ENCODE results near the gene OR52I2.

OR52I2 gene

DNA sequence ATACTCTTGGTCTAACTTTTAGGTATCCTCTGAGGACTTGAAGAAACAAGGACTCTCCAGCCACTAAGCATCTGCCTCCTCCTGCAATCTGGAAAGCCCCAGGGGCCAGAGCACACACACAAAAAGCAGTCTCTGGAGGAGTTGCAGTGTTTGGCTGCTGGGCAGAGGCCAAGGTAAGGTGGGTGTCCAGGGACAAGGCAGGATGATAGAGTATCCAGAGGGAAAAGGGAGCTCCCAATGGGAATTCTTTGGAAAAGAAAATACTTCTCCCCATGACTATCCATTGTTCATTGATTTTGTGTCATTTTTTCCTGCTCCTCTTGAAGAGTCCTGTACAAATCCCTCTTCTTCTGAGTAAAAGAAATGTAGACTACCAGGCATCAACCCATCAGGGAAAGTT, at the start of gene OR52I2:
OR52I2 (plus strand) TSS at position 301 of the 400 bp plus-strand sequence.
- no peak for DNase-seq

DNA sequence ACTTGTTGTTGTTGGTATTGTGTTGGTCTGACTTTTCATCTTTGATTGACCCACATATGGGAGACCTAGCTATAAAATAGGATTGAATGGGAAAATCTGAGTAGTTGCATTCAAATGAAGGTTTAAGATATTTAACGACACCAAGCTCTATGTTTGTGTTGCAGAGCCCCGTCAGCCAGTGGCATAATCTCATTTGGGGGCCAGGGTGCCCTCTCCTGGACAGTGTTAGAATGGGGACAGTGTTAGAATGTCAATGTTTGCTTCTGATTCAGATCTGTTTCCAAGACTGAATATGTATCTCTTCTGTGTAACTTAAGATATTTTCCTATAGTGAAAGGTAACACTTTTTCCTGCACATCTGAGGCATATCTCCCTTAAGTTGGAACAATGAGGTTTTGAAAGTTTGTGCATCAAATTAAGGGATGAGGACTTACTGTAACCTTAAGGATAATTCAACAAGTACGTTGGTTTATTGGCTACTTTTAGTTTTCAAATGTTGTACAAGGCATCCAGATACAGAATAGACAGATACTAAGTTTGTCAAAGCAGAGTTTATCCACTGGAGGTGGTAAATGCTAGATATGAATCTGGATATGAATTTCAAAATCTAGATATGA, 41.8 kb upstream of the OR52I2 start:
- DNase-seq: peak; percentile 37

DNA sequence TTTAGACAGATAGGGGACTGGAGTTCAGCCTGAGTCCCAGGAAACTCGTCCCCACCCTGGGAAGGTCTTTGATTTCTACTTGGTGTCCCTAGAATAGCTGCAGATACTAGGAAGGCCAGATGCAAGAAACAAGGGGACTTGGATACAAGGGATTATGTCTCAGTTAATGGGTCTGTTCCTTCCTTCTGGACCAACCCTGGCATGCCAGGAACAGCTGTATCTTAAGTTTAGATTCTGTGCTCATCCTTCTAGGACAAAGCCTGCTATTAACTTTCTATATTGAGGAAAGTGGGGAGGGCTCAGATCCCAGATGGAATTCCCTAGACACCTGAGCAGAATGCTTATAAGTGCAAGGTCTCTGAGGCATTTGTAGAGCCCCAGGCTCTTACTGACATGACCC, 40.5 kb upstream of the OR52I2 start:
- no peak for DNase-seq

DNA sequence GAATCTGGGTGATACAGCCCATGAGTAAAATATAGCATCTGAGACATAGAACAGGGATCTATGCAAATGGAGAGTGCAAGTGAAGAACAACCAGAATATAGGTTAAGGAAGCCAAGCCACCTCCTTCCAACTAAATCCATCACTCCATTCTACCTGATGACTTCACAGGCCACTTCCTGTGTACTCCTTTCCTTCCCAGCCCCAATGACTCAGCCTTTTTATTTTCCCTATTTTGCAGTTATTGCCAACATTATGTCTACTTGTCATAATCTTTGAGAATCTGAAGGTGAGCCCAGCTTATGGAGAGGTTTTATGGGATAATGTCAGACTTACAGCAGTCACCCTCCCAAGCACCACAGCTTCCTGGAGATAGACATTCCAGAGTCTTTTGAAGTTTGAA, 38.0 kb upstream of the OR52I2 start:
- no peak for DNase-seq

DNA sequence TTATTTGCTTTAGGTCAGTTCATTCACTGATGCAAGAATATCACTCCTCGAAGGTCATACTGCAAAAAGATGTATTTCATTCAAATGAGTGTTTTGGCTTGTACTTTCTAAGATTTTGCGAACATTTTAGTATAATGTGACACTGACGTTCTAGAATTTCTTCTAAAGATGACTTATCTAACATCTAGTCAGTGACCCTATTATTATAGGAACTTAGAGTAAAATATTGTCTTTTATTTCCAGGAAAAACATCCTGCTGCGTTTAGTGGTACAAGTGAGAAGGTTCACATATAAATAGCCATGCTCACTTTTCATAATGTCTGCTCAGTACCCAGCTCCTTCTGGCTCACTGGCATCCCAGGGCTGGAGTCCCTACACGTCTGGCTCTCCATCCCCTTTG, 36.7 kb upstream of the OR52I2 start, which contains the start of gene OR52M1:
OR52M1 (plus strand) TSS at position 301 of the 400 bp plus-strand sequence; CDS start at position 301, 0 bp downstream.
- no peak for DNase-seq

DNA sequence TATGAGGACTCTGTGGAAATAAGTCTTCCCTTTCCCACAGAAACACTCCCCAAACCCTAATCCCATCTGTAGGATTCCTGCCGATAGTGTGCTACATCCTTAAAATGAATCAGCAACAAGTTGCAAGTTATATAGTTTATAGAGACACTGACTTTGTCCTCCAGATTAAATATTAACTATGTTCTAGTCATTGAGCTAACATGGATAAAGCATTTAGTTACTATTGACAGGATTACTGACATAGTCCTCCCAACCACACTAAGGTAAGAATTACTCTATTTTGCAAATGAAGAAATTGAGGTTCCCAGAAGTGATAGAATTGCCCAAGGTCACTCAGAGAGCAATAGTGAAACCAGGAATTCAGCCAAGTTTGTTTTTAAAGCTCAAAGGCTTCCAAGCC, 34.7 kb upstream of the OR52I2 start:
- DNase-seq: no peak

DNA sequence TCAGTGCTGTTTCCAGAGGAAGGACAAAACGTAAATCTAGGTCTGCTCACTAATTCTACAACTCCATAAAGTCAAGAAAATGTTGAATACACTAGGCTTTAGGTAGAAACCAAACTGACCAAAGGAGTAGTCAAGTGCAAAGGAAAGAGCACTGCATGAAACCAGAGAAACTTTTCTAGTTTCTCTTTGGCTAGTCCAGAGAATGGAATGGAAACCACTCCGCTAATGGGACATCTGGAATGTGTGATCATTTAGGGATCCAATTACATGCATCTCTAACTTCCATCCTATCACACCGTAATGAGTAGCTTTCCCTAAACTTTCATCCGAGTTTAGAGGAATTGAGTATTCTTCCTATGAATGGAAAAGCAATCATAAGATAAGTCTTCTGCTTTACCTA, 34.1 kb upstream of the OR52I2 start:
- DNase-seq: no peak

DNA sequence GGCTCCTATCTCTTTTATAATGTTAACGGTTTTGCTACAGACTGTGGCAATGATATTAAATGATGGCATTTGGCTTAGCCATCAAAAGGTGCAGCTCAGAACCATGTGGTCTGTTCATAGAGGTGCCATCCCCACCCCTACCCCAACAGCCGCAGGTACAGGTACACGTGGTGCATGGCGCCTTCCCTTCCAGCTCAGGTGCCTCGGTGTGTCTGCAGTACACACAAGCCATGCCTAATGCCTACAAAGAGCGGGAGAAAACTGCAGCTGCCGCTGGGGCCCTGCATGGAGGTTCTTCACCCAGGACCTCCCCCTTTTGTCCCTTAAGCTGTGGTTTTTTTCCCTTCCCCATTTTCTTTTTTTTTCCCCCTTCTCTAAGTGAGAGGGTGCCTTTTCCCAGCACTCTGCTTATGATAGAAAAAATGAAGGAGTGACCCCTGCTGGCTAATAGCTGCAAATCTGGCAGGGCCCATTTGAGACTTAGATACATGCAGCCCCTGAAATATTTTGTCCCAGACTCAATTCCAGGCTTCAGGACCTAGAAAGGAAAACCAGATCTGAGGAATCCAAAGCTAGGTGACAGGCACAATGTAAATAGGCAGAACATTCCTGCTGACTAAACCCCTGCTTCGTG, 30.1 kb upstream of the OR52I2 start:
- no peak for DNase-seq

DNA sequence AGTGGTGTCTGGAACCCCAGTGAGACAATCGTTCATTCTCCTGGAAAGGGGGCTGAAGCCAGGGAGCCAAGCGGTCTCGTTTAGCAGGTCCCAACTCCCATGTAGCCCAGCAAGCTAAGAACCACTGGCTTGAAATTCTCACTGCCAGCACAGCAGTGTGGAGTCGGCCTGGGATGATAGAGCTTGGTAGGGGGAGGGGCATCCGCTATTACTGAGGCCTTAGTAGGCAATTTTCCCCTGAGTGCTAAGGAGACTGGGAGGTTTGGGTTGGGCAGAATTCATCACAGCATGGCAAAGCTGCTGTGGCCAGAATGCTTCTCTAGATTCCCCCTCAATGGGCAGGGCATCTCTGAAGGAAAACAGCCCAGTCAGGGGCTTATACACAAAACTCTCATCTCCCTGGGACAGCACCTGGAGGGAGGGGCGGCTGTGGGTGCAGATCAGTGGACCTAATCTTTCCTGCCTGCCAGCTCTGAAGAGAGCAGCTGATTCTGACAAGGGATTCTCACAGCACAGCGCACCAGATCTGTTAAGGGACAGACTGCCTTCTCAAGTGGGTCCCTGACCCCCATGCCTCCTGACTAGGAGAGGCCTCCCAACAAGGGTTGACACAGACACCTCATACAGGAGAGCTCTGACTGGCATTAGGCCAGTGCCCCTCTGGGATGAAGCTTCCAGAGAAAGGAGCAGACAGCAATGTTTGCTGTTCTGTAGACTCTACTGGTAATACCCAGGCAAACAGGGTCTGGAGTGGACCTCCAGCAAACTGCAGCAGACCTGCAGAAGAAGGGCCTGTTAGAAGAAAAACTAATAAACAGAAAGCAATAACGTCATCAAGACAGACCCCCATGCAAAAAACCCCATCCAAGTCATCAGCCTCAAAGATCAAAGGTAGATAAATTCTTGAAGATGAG, 21.8 kb upstream of the OR52I2 start:
- DNase-seq: no peak

DNA sequence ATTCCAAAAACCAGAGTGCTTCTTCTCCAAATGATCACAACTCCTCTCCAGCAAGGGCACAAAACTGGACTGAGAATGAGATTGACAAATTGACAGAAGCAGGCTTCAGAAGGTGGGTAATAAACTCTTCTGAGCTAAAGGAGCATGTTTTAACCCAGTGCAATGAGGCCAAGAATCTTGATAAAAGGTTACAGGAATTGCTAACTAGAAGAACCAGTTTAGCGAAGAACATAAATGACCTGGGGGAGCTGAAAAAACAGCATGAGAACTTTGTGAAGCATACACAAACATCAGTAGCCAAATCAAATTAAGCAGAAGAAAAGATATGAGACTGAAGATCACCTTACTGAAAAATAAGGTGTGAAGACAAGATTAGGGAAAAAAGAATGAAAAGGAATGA, 21.1 kb upstream of the OR52I2 start:
- DNase-seq: no peak

DNA sequence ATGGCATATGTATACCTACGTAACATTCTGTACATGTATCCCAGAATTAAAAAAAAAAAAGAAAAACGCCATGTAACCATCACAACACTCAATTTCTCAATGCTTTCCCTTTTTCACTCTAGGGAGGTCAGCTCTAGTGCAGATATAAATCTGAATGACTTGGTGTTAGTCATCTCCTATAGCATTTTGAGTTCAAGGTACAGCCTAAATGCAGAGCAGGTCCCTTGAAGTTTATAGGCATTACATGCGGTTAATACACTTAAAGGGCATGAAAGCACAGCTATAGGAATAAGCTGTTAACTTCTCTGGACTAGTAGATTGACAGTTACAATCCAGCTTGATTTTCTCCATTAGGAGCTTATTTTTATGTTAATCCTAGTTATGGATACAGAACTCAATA, 16.2 kb upstream of the OR52I2 start:
- DNase-seq: no peak

DNA sequence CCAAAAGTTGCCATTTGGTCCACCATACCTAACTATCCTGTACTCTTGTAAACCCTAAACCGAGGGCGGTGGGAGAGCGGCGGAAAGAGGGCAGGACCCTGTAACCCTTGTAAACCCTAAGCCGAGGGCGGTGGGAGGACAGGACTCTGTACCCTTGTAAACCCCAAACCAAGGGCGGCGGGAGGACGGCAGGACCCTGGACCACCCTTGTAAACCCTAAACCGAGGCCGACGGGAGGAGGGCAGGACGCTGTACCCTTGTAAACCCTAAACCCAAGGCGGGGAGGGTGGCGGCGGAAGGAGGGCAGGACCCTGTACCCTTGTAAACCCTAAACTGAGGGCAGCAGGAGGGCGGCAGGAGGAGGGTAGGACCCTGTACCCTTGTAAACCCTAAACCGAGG, 12.5 kb upstream of the OR52I2 start:
- DNase-seq: no peak

DNA sequence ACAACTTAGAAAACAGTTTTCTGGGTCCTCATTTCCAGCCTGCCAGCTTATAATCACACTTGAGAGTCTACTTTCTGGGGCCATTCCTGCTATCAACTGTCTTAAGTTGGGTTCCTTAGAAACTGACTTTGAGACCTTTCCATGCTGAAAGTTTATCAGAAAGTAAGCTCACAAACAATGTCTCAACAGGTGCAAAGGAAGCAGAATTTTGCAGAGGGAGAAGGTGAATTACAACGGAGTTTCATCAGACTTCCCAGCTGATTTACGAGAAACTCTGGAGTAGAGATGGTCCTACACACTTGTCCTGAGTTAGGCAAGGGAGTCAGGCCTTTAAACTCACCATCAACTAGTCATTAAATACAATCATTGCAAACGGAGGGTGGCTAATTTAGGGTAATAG, 4.7 kb upstream of the OR52I2 start:
- DNase-seq: no peak

DNA sequence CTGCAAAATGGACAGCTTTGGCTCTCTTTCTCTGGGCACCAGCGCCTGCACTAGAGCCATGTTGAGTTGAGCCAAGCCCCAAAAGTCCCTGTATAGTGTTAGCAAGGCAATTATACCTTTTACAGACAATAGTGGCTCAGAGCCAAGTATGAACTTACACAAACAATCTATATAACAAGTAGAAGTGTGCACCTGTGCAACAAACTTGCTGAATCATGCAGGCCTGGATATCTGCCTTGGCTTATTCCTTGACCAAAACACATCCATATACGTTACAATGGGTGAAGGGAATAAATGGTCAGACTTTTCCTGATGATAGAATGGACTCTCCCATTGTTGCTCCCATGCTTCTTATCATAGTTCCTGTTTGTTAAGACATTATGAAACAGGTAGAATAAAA, 3.8 kb upstream of the OR52I2 start:
- DNase-seq: no peak

DNA sequence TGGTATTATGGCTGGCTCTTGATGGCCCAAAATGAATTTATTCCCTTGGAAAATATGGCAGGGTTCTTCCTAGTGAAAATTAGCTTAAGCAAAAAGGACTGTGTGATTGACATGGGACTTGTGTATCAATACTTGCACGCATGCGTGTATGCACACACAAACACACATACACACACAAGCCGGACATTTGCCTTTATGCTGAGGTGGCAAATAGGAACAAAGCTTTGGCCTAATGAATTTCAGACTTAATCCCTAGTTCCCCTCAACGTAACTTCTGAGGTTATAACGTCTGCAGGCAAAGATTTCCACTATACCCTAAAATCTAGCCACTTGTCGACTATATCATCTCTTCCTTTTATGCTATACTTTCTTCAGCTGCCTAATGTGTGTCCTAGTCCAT, 2.9 kb upstream of the OR52I2 start:
- no peak for DNase-seq

DNA sequence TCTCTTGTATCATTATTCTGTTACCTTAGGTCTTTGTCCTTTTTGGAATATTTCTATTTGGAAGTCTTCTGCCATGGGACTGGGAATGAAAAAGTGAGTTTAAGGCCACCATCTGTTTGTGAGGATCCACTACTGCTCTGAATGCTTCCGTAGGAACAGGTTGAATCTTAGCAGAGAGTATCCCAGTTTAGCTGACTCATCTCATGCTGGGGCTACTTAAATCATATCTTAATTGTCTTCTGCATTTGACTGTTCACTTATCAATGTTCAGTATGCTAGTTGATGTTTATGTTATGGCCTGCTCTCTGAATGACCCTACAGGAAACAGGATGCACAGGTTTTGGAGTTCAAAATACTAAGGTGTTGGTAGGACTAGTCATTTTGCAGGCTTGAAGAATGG, 1.4 kb upstream of the OR52I2 start:
- DNase-seq: no peak

DNA sequence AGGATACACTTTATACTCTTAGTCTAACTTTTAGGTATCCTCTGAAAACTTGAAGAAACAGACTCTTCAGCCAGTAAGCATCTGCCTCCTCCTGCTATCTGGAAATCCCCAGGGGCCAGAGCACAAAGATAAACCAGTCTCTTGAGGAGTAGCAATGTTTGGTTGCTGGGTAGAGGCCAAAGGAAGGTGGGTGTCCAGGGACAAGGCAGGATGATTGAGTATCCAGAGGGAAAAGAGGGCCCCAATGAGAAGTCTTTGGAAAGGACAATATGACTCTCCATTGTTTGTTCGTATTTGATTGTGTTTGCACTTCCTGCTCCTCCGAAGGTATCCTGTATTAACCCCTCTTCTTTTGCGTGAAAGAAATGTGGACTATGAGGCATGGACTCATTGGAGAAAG, 7.5 kb downstream of the OR52I2 start:
- DNase-seq: no peak

DNA sequence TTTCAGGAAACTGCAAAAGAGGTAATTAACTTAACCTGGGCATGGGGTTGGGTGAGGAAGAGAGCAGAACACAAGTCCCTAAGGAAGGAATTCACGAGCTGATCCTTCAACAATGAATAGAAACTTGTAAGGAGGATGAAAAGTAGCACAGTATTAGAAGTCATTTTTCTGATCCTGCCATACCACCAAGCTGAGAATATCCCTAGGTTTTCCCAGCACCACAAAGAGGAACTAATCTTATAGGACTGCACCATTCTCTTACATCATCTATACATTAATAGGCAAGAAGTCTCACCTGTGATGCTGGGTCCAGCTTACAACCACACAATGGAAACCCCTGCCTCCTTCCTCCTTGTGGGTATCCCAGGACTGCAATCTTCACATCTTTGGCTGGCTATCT, 12.2 kb downstream of the OR52I2 start, which contains the start of gene OR52I1:
OR52I1 (plus strand) TSS at position 301 of the 400 bp plus-strand sequence; CDS start at position 301, 0 bp downstream.
- no peak for DNase-seq

DNA sequence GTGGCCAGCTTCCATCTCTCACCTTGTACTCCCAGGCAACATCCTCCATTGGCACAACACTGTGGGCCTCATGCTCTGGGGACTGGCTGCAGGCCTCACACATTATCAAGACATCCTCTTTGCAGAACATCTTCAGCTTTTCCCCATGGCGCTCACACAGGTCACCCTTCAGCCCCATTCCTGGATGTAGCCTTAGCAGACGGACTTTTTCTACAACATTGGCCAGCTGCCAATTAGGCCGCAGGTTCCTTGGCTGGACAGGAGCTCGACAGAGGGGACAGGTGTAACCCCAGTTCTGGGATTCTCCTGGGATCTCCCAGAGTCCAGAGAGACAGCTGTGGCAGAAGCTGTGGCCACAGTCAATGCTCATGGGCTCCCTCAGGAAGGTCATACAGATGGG, 23.5 kb downstream of the OR52I2 start:
- DNase-seq: no peak

DNA sequence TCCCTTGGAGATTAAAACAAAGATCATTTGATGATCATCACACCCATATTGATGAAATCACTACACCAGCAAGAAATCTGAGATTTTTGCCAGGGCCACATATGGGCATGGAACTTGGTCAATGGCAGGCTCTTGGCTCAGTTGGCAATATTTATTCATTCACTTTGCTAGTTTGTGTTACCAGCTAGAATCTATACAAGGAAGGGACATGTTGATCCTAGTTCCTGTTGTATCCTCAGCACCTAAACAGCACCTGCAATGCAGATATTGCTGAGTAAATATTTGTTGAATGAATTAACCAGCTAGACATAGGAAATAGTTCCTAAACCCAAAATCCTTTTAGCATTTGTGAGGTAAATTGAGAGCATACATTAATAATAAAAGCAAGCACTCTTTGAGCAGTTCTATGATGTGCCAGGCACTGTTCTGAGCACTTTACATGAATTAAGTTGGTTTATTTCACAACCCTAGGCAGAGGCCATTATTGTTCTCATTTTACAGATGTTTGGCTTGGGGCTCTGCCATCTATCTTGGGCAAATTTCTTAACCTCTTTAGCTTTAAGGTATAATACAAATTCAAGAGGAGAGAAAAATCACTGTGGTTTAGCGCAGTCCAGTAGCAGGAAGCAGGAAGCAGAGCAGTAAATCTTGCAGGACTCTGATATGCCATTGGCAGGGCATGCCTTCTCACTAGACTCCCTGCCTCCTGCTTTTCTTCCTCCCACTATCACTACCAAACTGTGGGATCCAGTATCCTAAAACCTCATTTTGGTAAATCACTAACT, 24.9 kb downstream of the OR52I2 start:
- no peak for DNase-seq

DNA sequence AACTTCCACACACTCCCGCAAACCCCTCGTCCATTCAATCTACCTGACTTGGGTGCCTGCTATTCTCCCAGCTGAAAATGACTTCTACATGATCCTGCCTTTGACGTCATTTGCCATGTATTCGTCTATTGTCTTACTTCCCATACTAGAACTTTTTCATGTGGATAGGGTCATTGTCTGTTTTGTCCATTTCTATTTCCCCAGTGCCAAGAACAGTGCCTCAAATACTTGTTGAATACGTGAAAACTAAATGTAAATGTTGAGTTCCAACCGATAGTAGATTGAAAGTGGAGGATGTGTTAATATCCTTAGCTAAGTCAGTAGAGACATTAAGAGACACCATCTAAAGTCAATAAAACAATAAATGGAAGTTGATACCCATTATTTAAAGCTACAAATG, 25.6 kb downstream of the OR52I2 start:
- no peak for DNase-seq

DNA sequence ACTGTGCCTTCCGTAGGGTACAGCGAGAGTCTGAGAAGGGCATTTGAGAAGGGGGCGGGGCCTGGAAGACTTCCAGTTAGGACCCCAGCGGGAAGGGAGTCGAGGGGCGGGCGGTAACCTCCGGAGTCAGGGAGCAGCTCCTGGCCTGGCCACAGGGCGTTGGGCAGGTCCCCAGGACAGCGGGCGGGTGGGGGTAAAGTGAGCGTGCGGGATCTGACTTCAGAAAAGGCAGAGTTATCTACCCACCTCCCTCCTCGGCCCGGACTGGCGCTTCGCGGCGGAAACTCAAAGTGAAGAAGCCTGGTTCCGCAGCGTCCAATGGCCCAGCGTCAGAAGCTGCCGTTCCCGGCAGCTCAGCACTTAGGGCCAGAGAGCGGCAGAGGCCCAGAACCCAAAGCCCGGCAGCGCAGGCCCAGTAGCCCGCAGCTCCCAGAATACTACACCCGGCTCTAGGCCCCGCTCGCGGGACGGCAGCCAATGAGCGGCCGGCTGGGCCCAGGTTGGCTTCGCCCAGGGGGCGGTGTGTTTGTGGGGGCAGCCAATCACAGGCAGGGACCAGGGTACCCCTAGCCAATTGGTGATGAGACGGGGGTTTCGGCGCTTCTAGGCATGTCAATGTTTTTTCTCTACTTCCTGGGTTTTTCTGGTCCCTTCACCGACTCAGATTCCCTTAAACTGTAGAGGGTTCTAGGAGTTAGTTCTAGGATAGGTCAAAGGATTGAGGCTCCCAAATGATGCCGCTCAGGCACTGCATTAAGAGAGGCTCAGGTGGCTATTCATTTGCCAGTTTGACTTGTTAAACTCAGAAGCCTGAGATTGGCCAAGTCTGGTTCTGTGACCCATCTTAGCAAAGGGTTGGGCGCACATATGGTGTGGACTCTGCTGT, 26.5 kb downstream of the OR52I2 start, which contains the start of gene TRIM68:
TRIM68 (minus strand) TSS at position 451 of the 886 bp plus-strand sequence. CDS start 2,727 bp downstream, outside the sequence.
- peak; percentile 92 for DNase-seq
